Loucy (cell line): ENCODE measurements around the gene MYL5.

Experiments used
- H2AFZ ChIP-seq: fragments of 200-600 bp; sonication (generic); 2 replicates; pipeline ENCODE4 v1.6.0; 2016; ENCODE audit warnings: antibody characterized with exemption, mild to moderate bottlenecking, low read length, moderate library complexity
- H3F3A ChIP-seq: fragments of 200-600 bp; 2 replicates; pipeline ENCODE4 v1.6.0; 2016; ENCODE audit warnings: antibody characterized with exemption, low read depth, mild to moderate bottlenecking
- H3K27me3 ChIP-seq: fragments of 200-600 bp; sonication (generic); 2 replicates; pipeline ENCODE4 v1.6.1; 2014; ENCODE audit warnings: low read length, mild to moderate bottlenecking; ENCODE audit not compliant: insufficient read depth, poor library complexity, severe bottlenecking
- H3K36me3 ChIP-seq: fragments of 200-600 bp; sonication (generic); 2 replicates; pipeline ENCODE4 v1.6.1; 2016; ENCODE audit warnings: low read length; ENCODE audit not compliant: insufficient read depth
- H3K4me1 ChIP-seq: fragments of 200-600 bp; sonication (generic); 2 replicates; pipeline ENCODE4 v1.5.1; 2014; ENCODE audit warnings: low read length, mild to moderate bottlenecking; ENCODE audit not compliant: insufficient read depth, poor library complexity, severe bottlenecking
- H3K4me2 ChIP-seq: fragments of 200-600 bp; sonication (generic); 2 replicates; pipeline ENCODE4 v1.6.0; 2014; ENCODE audit warnings: antibody characterized with exemption, low read length, low read depth, mild to moderate bottlenecking; ENCODE audit not compliant: poor library complexity, severe bottlenecking
- H3K4me3 ChIP-seq: fragments of 200-600 bp; sonication (generic); 2 replicates; pipeline ENCODE4 v1.5.1; 2014; ENCODE audit warnings: low read length, mild to moderate bottlenecking, mixed read lengths; ENCODE audit not compliant: poor library complexity, severe bottlenecking
- H3K79me2 ChIP-seq: fragments of 200-600 bp; sonication (generic); 2 replicates; pipeline ENCODE4 v1.6.1; 2014; ENCODE audit warnings: low read length; ENCODE audit not compliant: insufficient read depth
- H3K9ac ChIP-seq: fragments of 200-600 bp; sonication (generic); 2 replicates; pipeline ENCODE4 v1.6.0; 2014; ENCODE audit warnings: mild to moderate bottlenecking, low read depth, low read length, moderate library complexity; ENCODE audit not compliant: poor library complexity, severe bottlenecking
- H3K9me2 ChIP-seq: fragments of 200-600 bp; sonication (generic); replicated peaks from 2 replicates; pipeline ENCODE4 v1.6.1; 2016; ENCODE audit warnings: low read depth, low read length, mixed read lengths
- H3K9me3 ChIP-seq: fragments of 200-600 bp; sonication (generic); 2 replicates; pipeline ENCODE4 v1.6.1; 2014; ENCODE audit warnings: mild to moderate bottlenecking, antibody characterized with exemption, low read length, low read depth; ENCODE audit not compliant: insufficient read depth
- H4K20me1 ChIP-seq: fragments of 200-600 bp; sonication (generic); 2 replicates; pipeline ENCODE4 v1.6.0; 2014; ENCODE audit warnings: antibody characterized with exemption, low read length, mild to moderate bottlenecking; ENCODE audit not compliant: insufficient read depth, poor library complexity, severe bottlenecking
- EZH2phosphoT487 ChIP-seq: fragments of 200-600 bp; IDR thresholded peaks from 2 replicates; pipeline ENCODE4 v1.6.1; 2018; ENCODE audit warnings: antibody characterized with exemption, mild to moderate bottlenecking, moderate library complexity, borderline replicate concordance
- TF ChIP-seq, protein P1 (sequence below): fragments of 200-600 bp; sonication (generic); conservative IDR thresholded peaks from 2 replicates; pipeline ENCODE4 v1.5.1; 2014; ENCODE audit warnings: mild to moderate bottlenecking, antibody characterized with exemption, low read length

The MYL5 gene

DNA sequence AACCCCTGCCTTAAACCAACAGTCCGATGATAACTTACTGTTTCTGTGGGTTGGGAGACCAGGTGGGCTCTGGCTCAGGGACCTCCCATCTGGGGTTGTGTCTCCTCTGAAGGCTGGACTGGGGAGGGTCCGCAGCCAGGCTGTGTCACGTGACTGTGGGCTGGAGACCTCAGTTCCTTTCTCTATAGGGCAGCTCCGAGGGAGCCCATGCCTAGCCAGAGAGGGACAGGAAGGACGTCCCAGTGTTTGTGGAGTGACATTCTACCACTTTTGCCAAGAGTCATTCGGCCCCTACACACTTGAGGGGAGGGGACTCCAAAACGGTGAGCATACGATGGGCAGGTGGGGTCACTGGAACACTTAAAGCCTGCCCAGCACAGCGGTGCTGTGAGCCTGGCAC, 35.8 kb downstream of the MYL5 start:
- peak overlapping the region; percentile 99 for H3K4me2 ChIP-seq
- H3K9me2 ChIP-seq, result no peaks in the 10 kb centered on the region
- H3K36me3 ChIP-seq, result no peaks in the 10 kb centered on the region
- peaks cover 29% of the 10 kb centered on the region for H3K4me1 ChIP-seq
- H4K20me1 ChIP-seq, result peaks cover 47% of the 10 kb centered on the region
- H3K79me2 ChIP-seq, result peaks cover 88% of the 10 kb centered on the region
- H3K27me3 ChIP-seq, result peaks cover 5% of the 10 kb centered on the region
- H3K4me3 ChIP-seq, result peak overlapping the region; percentile 98
- H3K9me3 ChIP-seq, result no peaks in the 10 kb centered on the region
- peak overlapping the region; percentile 22 for H3K9ac ChIP-seq
- no peak for TF ChIP-seq EZH2phosphoT487
- TF ChIP-seq, protein P1, sequence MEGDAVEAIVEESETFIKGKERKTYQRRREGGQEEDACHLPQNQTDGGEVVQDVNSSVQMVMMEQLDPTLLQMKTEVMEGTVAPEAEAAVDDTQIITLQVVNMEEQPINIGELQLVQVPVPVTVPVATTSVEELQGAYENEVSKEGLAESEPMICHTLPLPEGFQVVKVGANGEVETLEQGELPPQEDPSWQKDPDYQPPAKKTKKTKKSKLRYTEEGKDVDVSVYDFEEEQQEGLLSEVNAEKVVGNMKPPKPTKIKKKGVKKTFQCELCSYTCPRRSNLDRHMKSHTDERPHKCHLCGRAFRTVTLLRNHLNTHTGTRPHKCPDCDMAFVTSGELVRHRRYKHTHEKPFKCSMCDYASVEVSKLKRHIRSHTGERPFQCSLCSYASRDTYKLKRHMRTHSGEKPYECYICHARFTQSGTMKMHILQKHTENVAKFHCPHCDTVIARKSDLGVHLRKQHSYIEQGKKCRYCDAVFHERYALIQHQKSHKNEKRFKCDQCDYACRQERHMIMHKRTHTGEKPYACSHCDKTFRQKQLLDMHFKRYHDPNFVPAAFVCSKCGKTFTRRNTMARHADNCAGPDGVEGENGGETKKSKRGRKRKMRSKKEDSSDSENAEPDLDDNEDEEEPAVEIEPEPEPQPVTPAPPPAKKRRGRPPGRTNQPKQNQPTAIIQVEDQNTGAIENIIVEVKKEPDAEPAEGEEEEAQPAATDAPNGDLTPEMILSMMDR, result no peak
- no peaks in the 10 kb centered on the region for H3F3A ChIP-seq
- H2AFZ ChIP-seq, result no peak overlapping the region

DNA sequence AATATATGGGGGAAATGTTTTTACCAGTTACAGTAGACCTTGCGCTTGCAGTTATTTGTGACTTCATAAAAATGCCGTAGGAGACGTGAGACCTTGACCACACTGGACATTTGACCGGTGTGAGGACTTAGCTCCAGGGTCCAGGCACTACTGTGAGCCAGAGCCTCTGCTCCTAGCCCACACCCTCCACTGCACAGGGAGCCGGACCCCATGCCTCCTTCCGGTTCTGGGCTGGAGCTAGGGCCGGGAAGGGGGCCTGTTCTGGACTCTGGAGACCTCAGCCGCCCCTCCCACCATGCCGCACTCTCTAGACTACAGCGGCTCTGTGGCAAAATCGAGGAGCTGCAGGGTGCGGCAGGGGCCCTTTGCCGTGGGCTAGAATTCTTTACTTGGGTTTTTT, 36.6 kb downstream of the MYL5 start:
- Histone ChIP-seq H3K27me3 (peaks cover 3% of the 10 kb centered on the region), H3F3A (no peaks in the 10 kb centered on the region), H3K36me3 (no peaks in the 10 kb centered on the region), H3K9me3 (no peaks in the 10 kb centered on the region), H2AFZ (no peak overlapping the region), H3K9ac (peak overlapping the region; percentile 22), H3K4me1 (peaks cover 29% of the 10 kb centered on the region), H3K4me3 (peak overlapping the region; percentile 98), H3K79me2 (peaks cover 87% of the 10 kb centered on the region), H3K4me2 (peak overlapping the region; percentile 99), H4K20me1 (peaks cover 48% of the 10 kb centered on the region), H3K9me2 (no peaks in the 10 kb centered on the region)
- TF ChIP-seq, protein P1, result no peak
- TF ChIP-seq EZH2phosphoT487, result no peak

DNA sequence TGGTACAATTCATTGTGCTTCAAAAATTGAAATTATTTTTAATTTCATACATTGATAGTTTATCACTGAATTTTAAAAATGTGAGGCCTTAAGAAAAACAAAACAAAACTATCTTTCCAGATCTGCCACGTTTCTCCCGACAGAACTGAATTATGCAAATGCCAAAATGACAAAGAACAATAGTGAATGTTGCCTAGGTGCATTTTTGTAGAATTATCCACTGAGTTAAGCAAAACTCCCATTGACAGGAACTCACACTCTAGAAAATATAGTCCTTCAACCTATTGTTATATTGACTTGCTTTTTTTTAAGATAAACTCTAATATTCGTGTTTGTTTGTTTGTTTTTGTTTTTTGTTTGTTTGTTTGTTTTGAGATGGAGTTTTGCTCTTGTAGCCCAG, 37.8 kb downstream of the MYL5 start:
- no peaks in the 10 kb centered on the region for H3K9me3 ChIP-seq
- no peak overlapping the region for H3K4me3 ChIP-seq
- H3K9ac ChIP-seq, result no peak overlapping the region
- peaks cover 27% of the 10 kb centered on the region for H3K4me1 ChIP-seq
- no peaks in the 10 kb centered on the region for H3F3A ChIP-seq
- H3K9me2 ChIP-seq, result no peaks in the 10 kb centered on the region
- H3K79me2 ChIP-seq, result peaks cover 77% of the 10 kb centered on the region
- no peaks in the 10 kb centered on the region for H3K36me3 ChIP-seq
- no peak overlapping the region for H3K4me2 ChIP-seq
- TF ChIP-seq, protein P1, result no peak
- peaks cover 48% of the 10 kb centered on the region for H4K20me1 ChIP-seq
- H3K27me3 ChIP-seq, result no peaks in the 10 kb centered on the region
- no peak overlapping the region for H2AFZ ChIP-seq
